Hepatocyte (in vitro differentiated cells): Measurements from ENCODE around the gene RAB11FIP3.

ENCODE experiments used
- CTCF ChIP-seq: fragments of 200-600 bp; sonication (generic); IDR thresholded peaks from 2 replicates; pipeline ENCODE4 v1.5.1; 2016; ENCODE audit warnings: antibody characterized with exemption, mild to moderate bottlenecking; ENCODE audit not compliant: poor library complexity
- EZH2phosphoT487 ChIP-seq: fragments of 200-600 bp; sonication (generic); IDR thresholded peaks from one replicate; pipeline ENCODE4 v1.6.1; 2018; ENCODE audit warnings: antibody characterized with exemption, mild to moderate bottlenecking, low read depth, moderate library complexity; ENCODE audit not compliant: unreplicated experiment, severe bottlenecking

- TF ChIP-seq EZH2phosphoT487 (no peak), CTCF (no peak)
Measured at GRCh38 chr16:534856-535445, 109.5 kb downstream of the RAB11FIP3 start.
